GM12872 (cell line): ENCODE results near the gene UNC13C.

Experiments used
- TF ChIP-seq, protein P1 (sequence below): IDR thresholded peaks from 3 replicates; pipeline ENCODE4 v1.5.1; 2011; ENCODE audit warnings: low read depth, mild to moderate bottlenecking, low read length, moderate library complexity; ENCODE audit not compliant: insufficient read depth

Gene UNC13C

GRCh38 chr15:54559405-54560069 lies 581.3 kb downstream of the UNC13C start:
- TF ChIP-seq, protein P1, sequence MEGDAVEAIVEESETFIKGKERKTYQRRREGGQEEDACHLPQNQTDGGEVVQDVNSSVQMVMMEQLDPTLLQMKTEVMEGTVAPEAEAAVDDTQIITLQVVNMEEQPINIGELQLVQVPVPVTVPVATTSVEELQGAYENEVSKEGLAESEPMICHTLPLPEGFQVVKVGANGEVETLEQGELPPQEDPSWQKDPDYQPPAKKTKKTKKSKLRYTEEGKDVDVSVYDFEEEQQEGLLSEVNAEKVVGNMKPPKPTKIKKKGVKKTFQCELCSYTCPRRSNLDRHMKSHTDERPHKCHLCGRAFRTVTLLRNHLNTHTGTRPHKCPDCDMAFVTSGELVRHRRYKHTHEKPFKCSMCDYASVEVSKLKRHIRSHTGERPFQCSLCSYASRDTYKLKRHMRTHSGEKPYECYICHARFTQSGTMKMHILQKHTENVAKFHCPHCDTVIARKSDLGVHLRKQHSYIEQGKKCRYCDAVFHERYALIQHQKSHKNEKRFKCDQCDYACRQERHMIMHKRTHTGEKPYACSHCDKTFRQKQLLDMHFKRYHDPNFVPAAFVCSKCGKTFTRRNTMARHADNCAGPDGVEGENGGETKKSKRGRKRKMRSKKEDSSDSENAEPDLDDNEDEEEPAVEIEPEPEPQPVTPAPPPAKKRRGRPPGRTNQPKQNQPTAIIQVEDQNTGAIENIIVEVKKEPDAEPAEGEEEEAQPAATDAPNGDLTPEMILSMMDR = no peak

GRCh38 chr15:54560417-54560816 lies 582.2 kb downstream of the UNC13C start:
- TF ChIP-seq, protein P1 = no peak

GRCh38 chr15:54564166-54564565 lies 585.9 kb downstream of the UNC13C start:
- TF ChIP-seq, protein P1 = no peak

DNA sequence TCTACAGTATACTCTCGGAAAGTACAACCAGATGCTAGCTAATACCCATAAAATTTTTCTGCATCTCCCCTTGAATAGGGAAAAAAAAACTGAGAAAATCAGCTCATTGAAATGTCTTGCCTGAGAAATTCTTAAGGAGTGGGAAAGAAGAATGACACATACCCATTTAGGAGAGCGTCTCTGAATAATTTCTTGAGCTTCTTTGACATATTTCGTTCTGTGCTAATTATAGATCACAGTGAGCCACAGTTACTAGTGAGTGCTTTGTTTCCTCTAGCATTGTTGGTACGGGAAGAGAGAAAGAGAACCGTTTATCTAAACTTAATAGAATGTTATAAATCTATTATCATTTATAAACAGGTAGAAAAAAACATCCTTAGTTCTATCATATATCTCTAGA lies 588.4 kb downstream of the UNC13C start:
- TF ChIP-seq, protein P1 = no peak

- TF ChIP-seq, protein P1 = no peak
These were observed 589.3 kb downstream of the UNC13C start for GRCh38 chr15:54567408-54568035.

DNA sequence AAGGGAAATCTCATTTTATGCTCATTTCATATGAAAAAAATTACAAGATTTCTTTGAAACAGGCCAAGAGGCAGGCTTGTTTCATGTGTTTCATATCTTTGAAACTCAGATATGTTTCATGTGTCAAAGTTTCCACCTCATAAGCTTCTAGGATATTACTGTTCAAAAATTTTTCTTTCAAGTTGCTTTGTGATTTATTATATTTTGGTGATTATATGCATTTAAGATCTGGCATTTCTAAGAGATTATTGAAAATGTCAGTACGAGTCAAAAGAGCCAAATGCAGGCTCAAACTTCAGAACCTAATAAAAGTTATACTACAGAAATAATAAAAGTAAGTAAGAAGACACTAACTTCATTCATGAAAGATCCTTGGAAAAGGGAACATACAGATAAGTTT lies 590.1 kb downstream of the UNC13C start:
- TF ChIP-seq, protein P1 = no peak

DNA sequence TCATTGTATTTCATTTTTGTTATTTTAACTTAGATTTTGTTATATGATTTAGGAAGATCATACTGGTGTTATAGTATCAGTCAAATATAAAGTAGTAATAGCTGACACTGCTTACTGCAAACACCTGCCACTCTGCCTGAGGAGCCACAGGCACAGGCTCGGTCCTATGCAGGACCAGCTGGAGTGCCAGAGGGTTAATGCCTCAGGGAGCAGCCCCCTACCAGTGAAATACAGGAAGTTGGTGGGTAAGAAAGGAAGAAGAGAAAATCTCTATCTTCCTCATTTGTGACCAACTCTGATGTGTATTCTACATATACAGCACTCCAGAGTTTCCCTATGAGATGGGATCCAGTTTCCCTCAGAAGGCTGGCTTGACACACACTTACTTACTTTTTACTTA lies 593.3 kb downstream of the UNC13C start:
- TF ChIP-seq, protein P1 = no peak
